Heart left ventricle (tissue), 16 donors: ENCODE measurements around the gene DPYSL5. TPM values are rescaled to one million over a fixed set of nuclear protein-coding genes. Genes with fewer than 3 reads are reported as not detected.

Source experiments
- ATAC-seq, 4 donors: fragments of 200-7000 bp; cut with Tn5 transposase; one replicate each; pipeline ENCODE4 v1.9.1; 2020 to 2022; ENCODE audit warnings: moderate library complexity in 4 of 4, mild to moderate bottlenecking in 3 of 4, moderate number of reproducible peaks in 1 of 4
- DNase-seq, 5 donors: peaks; one replicate each; pipeline ENCODE4 v3.0.0-alpha.2; 2020
- H3K27ac ChIP-seq, 12 donors: fragments of 200-600 bp; sonication (generic) in 4 of 12; one replicate each; pipeline versions ENCODE4 v1.5.0 to v1.8.0; 2016 to 2022; ENCODE audit warnings: mild to moderate bottlenecking in 2 of 12
- H3K27me3 ChIP-seq, 9 donors: fragments of 200-600 bp; sonication (generic) in 2 of 9; one replicate each; pipeline versions ENCODE4 v1.5.1 to v1.8.0; 2016 to 2022; ENCODE audit warnings: mild to moderate bottlenecking in 3 of 9
- H3K36me3 ChIP-seq, 9 donors: fragments of 200-600 bp; sonication (generic) in 2 of 9; one replicate each; pipeline versions ENCODE4 v1.5.0 to v1.8.0; 2018 to 2022; ENCODE audit warnings: mild to moderate bottlenecking in 2 of 9
- H3K4me1 ChIP-seq, 12 donors: fragments of 200-600 bp; sonication (generic) in 4 of 12; one replicate each; pipeline versions ENCODE4 v1.5.0 to v1.8.0; 2016 to 2022; ENCODE audit warnings: mild to moderate bottlenecking in 3 of 12
- H3K4me3 ChIP-seq, 12 donors: fragments of 200-600 bp; sonication (generic) in 4 of 12; one replicate each; pipeline versions ENCODE4 v1.5.0 to v1.8.0; 2017 to 2022; ENCODE audit warnings: mild to moderate bottlenecking in 9 of 12, moderate library complexity in 4 of 12
- H3K9me3 ChIP-seq, 12 donors: fragments of 200-600 bp; sonication (generic) in 4 of 12; one replicate each; pipeline versions ENCODE4 v1.5.0 to v1.8.0; 2016 to 2022; ENCODE audit warnings: mild to moderate bottlenecking in 1 of 12
- POLR2A ChIP-seq, 2 donors: fragments of 450-650 bp; IDR thresholded peaks; one replicate each; pipeline ENCODE4 v1.6.1; 2017; ENCODE audit warnings: antibody characterized with exemption in 2 of 2, mild to moderate bottlenecking in 2 of 2, moderate library complexity in 2 of 2
- WGBS, 4 donors: extraction: QIAGEN DNeasy Blood & Tissue Kit in 2 of 4; methylation state at CpG; one replicate each; pipeline versions ENCODE4 v1.1.5 to v1.1.7; 2013 to 2018; 5-methylcytosine and 5-hydroxymethylcytosine counted together
- intact Hi-C, 10 donors: fragments of 100-400 bp; cut with DNase I; formaldehyde crosslinking; loops; one replicate each; pipeline versions ENCODE4 v1.11.1 to v1.14.2; 2022
- polyA plus RNA-seq, 2 donors: library from polyadenylated mRNA; stranded (reverse); fragments of 200-250 nt; gene quantifications; one replicate each; pipeline ENCODE4 v1.2.3, GENCODE V29; 2013
- total RNA-seq, 9 donors: library from RNA; depleted of rRNA in 2 of 9; stranded (reverse); fragments of >200 nt in 2 of 9; fragmentation: NEBNext Ultra II Directional in 3 of 9; extraction: Animal tissue kit (Norgen Biotek cat#: 25700) in 3 of 9; gene quantifications; one replicate each; pipeline versions ENCODE4 v1.1.0 to v1.2.4, GENCODE V29; 2016 to 2023
- TF ChIP-seq, protein P1 (sequence below), 12 donors: fragments of 200-600 bp; sonication (generic) in 4 of 12; IDR thresholded peaks; one replicate each; pipeline versions ENCODE4 v1.5.0 to v1.8.0; 2018 to 2022; ENCODE audit warnings: antibody characterized with exemption in 12 of 12, mild to moderate bottlenecking in 5 of 12
- donor health status: ischemic (EF 13 %, LVEDD 7.1; RV severe dilation, severe dysfunction).
- donor health status: healthy with polysubstance abuse.
- donor health status: DM: no; HTN: yes; CAD: no.
- donor health status: DM: no; HTN: no; CAD: no.
- donor health status: ischemic (EF 25% LVEDD 6.9; RV normal size, moderate dysfunction).
- donor health status: ischemic (EF 25% LVEDD 5.7; RV mildly dilated, moderate dysfunction).
- donor health status: healthy.
- donor health status: DM: yes; HTN: yes; CAD: no.
- donor health status: ischemic (EF 35%, LVEDD 5.7; RV mildly dilated, moderate dysfunction).
- donor health status: nonischemic (EF 11% LVEDD 7.7; RV severe dilation, severe dysfunction).
- donor health status: DM: yes; HTN: yes; CAD: no.
- donor health status: PGD.
- donor health status: ischemic (EF 29% LVEDD 5.4; RV normal size, mild dysfunction).
- donor health status: nonischemic (EF 23%, LVEDD 6.1; RV moderate dilation, normal function).

Gene DPYSL5
- total and polyA plus RNA-seq, 11 donors = 0.06 to 0.13 TPM; not detected in 9

DNA sequence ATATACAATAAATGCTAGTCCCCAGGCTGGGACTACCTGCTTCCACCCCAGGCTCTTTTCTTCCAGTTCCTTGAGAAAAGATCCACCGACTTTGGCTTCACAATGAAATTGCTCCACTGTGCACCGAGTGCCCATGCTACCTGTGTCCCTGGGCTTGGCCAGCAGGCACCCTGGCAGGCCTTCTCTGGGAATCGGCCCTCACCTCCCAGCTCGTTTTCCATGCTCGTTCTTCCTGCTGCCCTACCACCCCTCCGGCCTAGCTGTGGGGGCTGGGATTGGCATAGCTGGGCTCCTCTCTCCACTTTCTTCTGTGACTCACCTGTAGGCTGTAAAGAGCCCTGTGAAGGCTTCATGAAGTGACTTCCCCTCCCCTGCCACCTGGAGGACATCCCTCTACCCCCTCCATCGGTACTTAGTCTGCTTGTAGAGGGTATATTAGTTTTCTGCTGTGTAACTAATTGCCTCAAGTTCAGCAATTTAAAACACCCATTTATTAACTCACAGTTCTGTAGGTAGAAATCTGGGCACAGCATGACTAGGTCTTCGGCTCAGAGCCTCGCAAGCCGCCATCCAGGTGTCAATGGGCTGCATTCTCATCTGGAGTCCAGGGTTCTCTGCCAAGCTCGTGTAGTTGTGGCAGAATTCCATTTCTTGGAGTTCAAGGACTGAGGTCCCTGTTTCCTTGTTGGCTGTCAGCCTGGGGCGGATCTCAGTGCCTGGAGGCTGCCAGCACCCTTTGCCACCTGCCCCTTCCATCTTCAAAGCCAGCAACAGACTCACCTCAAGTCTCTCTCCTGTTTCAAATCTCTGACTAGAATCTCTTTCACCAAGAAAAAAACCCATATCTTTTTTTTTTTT, 57.6 kb downstream of the DPYSL5 start:
- H3K9me3 ChIP-seq = peaks cover 0 to 6% (median 0%) of the 10 kb centered on the region in 12 donors
- DNase-seq (no peak), ATAC-seq (no peak)
- no peak overlapping the region for H3K27ac ChIP-seq
- H3K27me3 ChIP-seq = peaks cover 0 to 10% (median 0%) of the 10 kb centered on the region in 9 donors
- WGBS, 4 donors = 80 to 89% (median 84%) methylated on average over 12 of the region's 12 CpGs
- no peak overlapping the region for H3K4me3 ChIP-seq
- no peaks in the 10 kb centered on the region for H3K36me3 ChIP-seq
- TF ChIP-seq, protein P1, sequence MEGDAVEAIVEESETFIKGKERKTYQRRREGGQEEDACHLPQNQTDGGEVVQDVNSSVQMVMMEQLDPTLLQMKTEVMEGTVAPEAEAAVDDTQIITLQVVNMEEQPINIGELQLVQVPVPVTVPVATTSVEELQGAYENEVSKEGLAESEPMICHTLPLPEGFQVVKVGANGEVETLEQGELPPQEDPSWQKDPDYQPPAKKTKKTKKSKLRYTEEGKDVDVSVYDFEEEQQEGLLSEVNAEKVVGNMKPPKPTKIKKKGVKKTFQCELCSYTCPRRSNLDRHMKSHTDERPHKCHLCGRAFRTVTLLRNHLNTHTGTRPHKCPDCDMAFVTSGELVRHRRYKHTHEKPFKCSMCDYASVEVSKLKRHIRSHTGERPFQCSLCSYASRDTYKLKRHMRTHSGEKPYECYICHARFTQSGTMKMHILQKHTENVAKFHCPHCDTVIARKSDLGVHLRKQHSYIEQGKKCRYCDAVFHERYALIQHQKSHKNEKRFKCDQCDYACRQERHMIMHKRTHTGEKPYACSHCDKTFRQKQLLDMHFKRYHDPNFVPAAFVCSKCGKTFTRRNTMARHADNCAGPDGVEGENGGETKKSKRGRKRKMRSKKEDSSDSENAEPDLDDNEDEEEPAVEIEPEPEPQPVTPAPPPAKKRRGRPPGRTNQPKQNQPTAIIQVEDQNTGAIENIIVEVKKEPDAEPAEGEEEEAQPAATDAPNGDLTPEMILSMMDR (IDR thresholded peaks at IDR 0.05) = no peak
- TF ChIP-seq POLR2A (IDR thresholded peaks at IDR 0.05) = no peak
- intact Hi-C loops = loop anchor here in 1 of 10 donors (10.0 kb wide), 1 partner anchor 51 kb away; no protein-coding TSS in a partner anchor
- H3K4me1 ChIP-seq = peaks cover 0 to 4% (median 0%) of the 10 kb centered on the region in 12 donors

DNA sequence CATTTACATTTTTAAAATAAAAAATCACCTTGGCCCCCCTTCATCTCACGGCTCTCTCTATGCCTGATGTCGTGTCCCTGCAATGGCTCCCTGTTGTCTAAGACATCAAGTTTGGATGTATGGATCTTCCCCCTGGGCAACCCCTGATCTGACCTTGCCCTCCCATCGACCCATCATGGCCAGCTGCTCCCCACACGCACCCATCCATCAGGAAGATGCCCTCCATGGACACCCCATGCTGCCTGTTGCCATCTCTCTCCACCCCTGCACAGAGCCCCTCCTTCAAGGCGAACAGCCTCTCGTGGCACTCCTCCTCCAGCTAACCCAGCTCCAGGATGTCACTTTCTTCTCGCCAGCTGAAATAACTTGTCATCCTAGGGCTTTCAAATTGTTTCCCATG, 59.5 kb downstream of the DPYSL5 start:
- no peak overlapping the region for H3K4me3 ChIP-seq
- intact Hi-C loops = loop anchor here in 1 of 10 donors (10.0 kb wide), 1 partner anchor 53 kb away; no protein-coding TSS in a partner anchor
- H3K36me3 ChIP-seq = no peaks in the 10 kb centered on the region
- DNase-seq = no peak
- ATAC-seq = no peak
- 72 to 81% (median 75%) methylated on average over 7 of the region's 7 CpGs for WGBS, 4 donors
- H3K9me3 ChIP-seq = peaks cover 0 to 8% (median 0%) of the 10 kb centered on the region in 12 donors
- H3K27me3 ChIP-seq = peaks cover 0 to 17% (median 0%) of the 10 kb centered on the region in 9 donors
- no peak for TF ChIP-seq POLR2A (IDR thresholded peaks at IDR 0.05)
- TF ChIP-seq, protein P1 (IDR thresholded peaks at IDR 0.05) = no peak
- no peaks in the 10 kb centered on the region for H3K4me1 ChIP-seq
- no peak overlapping the region for H3K27ac ChIP-seq

DNA sequence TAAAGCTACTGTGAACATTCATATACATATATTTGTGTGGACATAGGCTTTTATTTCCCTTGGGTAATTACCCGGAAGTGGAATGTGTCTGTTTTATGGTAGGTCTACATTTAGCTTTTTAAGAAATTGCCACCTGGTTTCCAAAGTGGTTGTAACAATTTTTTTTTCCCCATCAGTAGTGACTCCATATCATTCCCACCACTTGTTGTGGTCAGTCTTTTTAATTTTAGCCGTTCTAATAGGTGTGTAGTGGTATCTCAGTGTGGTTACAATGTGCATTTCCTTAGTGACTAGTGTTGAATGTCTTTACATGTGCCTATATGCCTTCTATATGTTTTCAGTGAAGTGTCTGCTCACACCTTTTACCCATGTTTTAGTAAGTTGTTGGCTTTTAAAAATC, 62.2 kb downstream of the DPYSL5 start:
- DNase-seq (no peak), ATAC-seq (no peak)
- Histone ChIP-seq H3K27me3 (peaks cover 0 to 17% (median 0%) of the 10 kb centered on the region in 9 donors), H3K9me3 (peaks cover 0 to 8% (median 0%) of the 10 kb centered on the region in 12 donors), H3K36me3 (no peaks in the 10 kb centered on the region), H3K4me1 (peaks cover 0 to 13% (median 4%) of the 10 kb centered on the region in 12 donors), H3K27ac (no peak overlapping the region), H3K4me3 (no peak overlapping the region)
- 86 to 92% (median 89%) methylated on average over 2 of the region's 2 CpGs for WGBS, 4 donors
- intact Hi-C loops = no loop called here
- TF ChIP-seq, protein P1 (IDR thresholded peaks at IDR 0.05) = no peak
- TF ChIP-seq POLR2A (IDR thresholded peaks at IDR 0.05) = no peak
